Measurements from ENCODE around the gene LYSMD2. TPM values are rescaled to one million over a fixed set of nuclear protein-coding genes. Genes with fewer than 3 reads are reported as not detected.
A peak's percentile ranks its signal among the peaks of the same experiment; 100 is the strongest.

LYSMD2 gene
- total RNA-seq, 4 donors from 2014 or later: 12.7 to 26.4 (median 16.0) TPM

- Histone ChIP-seq H3K27me3 (no peaks in the 10 kb centered on the region), H3K27ac (peak overlapping the region; percentile 88 to 97 (median 91)), H3K36me3 (no peaks in the 10 kb centered on the region), H3K4me3 (no peak overlapping the region), H3K9me3 (no peaks in the 10 kb centered on the region), H3K4me1 (peaks cover 0 to 26% (median 8%) of the 10 kb centered on the region in 4 donors)
- DNase-seq: no peak
- no peak for TF ChIP-seq POLR2A (IDR thresholded peaks at IDR 0.05)
These were observed 1.1 kb upstream of the LYSMD2 start for GRCh38 chr15:51738553-51738952.

DNA sequence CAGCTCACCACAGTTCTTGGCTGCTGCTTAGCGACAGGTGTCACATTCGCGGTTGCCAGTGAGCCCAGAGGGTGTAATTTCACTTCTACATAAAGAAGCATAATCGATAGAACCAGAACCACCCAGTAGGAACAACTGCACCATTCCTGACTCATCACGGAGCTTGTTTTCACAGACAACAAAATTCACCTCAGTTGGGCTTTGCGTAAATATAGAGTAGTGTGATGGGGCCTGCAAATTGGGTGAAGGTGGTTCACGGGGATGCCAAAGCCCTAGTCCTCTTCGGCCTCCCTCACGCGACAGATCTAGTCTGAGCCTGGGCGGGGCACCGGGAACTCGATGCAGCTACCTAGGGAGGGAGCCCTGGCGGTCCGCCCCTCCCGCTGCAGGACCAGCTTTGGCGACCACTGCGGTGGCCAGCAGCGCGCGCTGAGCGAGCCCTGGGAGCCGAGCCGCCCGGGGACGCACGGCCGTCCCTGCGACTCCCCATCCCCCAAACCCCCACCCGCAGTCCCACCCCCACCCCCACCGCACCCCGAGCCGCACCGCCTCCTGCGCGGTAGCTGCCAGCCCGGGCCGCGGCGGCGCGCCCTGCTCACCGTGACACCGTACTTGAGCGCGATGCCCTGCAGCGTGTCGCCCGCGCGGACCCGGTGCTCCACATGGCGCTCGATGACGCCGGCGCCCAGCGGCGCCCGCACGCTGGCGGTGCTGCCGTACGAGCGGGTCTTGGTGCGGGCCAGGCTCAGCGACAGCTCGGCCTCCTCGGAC, 519 bp downstream of the LYSMD2 start:
- Histone ChIP-seq H3K9me3 (no peaks in the 10 kb centered on the region), H3K27me3 (no peaks in the 10 kb centered on the region), H3K4me3 (peak overlapping the region; percentile 78 to 96 (median 84)), H3K4me1 (peaks cover 0 to 35% (median 13%) of the 10 kb centered on the region in 4 donors), H3K27ac (peak overlapping the region; percentile 88 to 97 (median 91)), H3K36me3 (no peaks in the 10 kb centered on the region)
- TF ChIP-seq POLR2A (IDR thresholded peaks at IDR 0.05) (no peak), CTCF (IDR thresholded peaks at IDR 0.05) (no peak)
- peak; percentile 76 to 79 (median 77) for DNase-seq

GRCh38 chr15:51736069-51736468, 1.4 kb downstream of the LYSMD2 start:
- TF ChIP-seq POLR2A (IDR thresholded peaks at IDR 0.05) (no peak), CTCF (IDR thresholded peaks at IDR 0.05) (no peak)
- Histone ChIP-seq H3K27ac (peak overlapping the region; percentile 12 to 97 (median 91)), H3K9me3 (no peaks in the 10 kb centered on the region), H3K27me3 (no peaks in the 10 kb centered on the region), H3K4me3 (peak overlapping the region; percentile 78 to 96 (median 84)), H3K4me1 (peaks cover 0 to 40% (median 16%) of the 10 kb centered on the region in 4 donors), H3K36me3 (no peaks in the 10 kb centered on the region)
- no peak for DNase-seq

DNA sequence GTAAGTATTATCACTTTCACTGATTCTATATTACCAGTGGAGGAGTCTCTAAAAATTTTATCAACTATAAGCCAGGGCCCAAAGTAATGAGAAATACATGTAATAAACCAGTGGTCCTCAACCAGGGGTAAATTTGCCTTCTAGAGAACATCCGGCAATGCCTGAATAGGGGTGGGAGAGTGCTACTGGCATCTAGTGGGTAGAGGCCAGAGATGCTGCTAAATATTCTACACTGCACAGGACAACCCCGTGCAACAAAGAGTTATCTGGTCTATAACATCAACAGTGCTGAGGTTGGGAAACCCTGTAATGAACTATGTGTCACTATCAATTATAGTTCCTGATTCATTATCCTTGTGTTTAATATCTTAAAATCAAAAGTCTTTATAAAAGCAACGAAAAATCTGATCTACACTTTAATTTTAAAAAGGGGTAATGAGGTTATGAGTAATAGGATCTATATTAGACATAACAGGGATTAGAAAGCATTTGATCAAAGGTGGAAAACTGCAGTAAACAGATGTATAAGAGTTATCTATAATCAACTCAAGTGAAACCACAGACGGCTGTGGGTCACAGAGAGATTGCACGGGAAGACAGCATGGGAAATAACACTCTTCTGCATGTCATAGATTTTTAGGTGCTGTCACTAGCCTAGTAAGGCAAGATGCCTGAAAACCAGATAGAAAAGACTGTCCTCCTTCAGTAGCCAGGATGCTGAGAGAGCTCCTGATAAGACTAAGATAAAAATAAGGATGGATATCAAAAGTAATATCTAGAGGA, 2.0 kb downstream of the LYSMD2 start:
- Histone ChIP-seq H3K27me3 (no peaks in the 10 kb centered on the region), H3K4me1 (peaks cover 0 to 44% (median 18%) of the 10 kb centered on the region in 4 donors), H3K9me3 (no peaks in the 10 kb centered on the region), H3K4me3 (no peak overlapping the region), H3K27ac (peak overlapping the region in 3 of 4 donors; percentile 12 to 97 (median 15)), H3K36me3 (no peaks in the 10 kb centered on the region)
- TF ChIP-seq CTCF (IDR thresholded peaks at IDR 0.05) (no peak), POLR2A (IDR thresholded peaks at IDR 0.05) (no peak)
- no peak for DNase-seq

DNA sequence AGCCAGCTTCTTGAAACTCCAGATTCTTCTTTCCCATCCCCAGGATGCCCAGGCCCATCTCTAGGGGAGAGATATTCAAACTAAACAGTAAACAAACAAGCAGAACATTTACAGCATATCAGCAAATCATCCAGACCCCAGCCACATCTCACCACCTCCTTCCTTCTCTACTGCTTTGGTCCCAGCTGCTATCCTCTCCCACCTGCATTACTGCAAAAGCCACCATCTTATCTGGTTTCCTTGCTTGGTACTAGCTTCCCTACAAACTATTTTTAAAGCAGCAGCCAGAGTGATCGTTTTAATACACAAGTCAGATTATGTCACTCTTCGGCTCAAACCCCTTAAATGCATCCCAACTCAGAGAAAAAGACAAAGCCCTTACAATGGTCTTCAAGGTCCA, 4.8 kb downstream of the LYSMD2 start:
- H3K36me3 ChIP-seq: no peaks in the 10 kb centered on the region
- no peaks in the 10 kb centered on the region for H3K27me3 ChIP-seq
- TF ChIP-seq CTCF (IDR thresholded peaks at IDR 0.05) (no peak), POLR2A (IDR thresholded peaks at IDR 0.05) (no peak)

More for the DNA sequence above, 4.8 kb downstream of the LYSMD2 start:
- H3K27ac ChIP-seq: peak overlapping the region; percentile 76 to 85 (median 82)
- no peaks in the 10 kb centered on the region for H3K9me3 ChIP-seq
- no peak overlapping the region for H3K4me3 ChIP-seq
- H3K4me1 ChIP-seq: peaks cover 0 to 37% (median 18%) of the 10 kb centered on the region in 4 donors
- DNase-seq: no peak

Measured in Peyer's patch (tissue), 4 donors.